Panc1 (cell line): ENCODE results near the gene LRRFIP2. TPM values are rescaled to one million over a fixed set of nuclear protein-coding genes. Genes with fewer than 3 reads are reported as not detected.

Experiments used
- ATAC-seq: fragments of 200-7000 bp; cut with Tn5 transposase; 2 replicates; pipeline ENCODE4 v1.9.1; 2020; ENCODE audit warnings: mild to moderate bottlenecking, moderate library complexity
- BruUV-seq: library from RNA; stranded (reverse); fragments of 400-500 nt; replicated peaks from 2 replicates; lab custom pipeline; 2021; lab: Mats Ljungman, UMichigan
- CTCF ChIA-PET: fragments of 300-600 bp; sonication (Branson Sonifier 250); formaldehyde crosslinking; loops from one replicate; lab custom pipeline; 2022; ENCODE audit warnings: antibody characterized with exemption; lab: Charles Lee
- POLR2A ChIA-PET: fragments of 300-600 bp; sonication (Branson Sonifier 250); formaldehyde crosslinking; loops from one replicate; lab custom pipeline; 2022; ENCODE audit warnings: antibody characterized with exemption; lab: Charles Lee
- DNase-seq: peaks from one replicate; pipeline ENCODE4 v3.0.0-alpha.2; 2010; ENCODE audit warnings: low read depth, low spot score
- H3K27ac ChIP-seq: 2 replicates; pipeline ENCODE4 v1.5.1; 2011; ENCODE audit warnings: mild to moderate bottlenecking, low read length, inconsistent platforms
- H3K27me3 ChIP-seq: fragments of 200-500 bp; sonication (Bioruptor generic); 2 replicates; pipeline ENCODE4 v1.6.0; 2014; ENCODE audit warnings: low read length, inconsistent platforms; ENCODE audit not compliant: control insufficient read depth, insufficient read depth
- H3K36me3 ChIP-seq: fragments of 200-500 bp; sonication (Bioruptor generic); 2 replicates; pipeline ENCODE4 v1.5.1; 2014; ENCODE audit warnings: inconsistent platforms, mild to moderate bottlenecking, low read length, moderate library complexity; ENCODE audit not compliant: control insufficient read depth, insufficient read depth
- H3K4me1 ChIP-seq: 2 replicates; pipeline ENCODE4 v1.5.1; 2011; ENCODE audit warnings: inconsistent platforms, mild to moderate bottlenecking, low read length, moderate library complexity; ENCODE audit not compliant: control insufficient read depth, insufficient read depth
- H3K4me3 ChIP-seq, 2 experiments: 2 replicates each; pipeline ENCODE4 v1.5.1; 2011 to 2012; ENCODE audit warnings: low read depth in 2 of 2, low read length in 2 of 2, mild to moderate bottlenecking in 2 of 2, inconsistent platforms in 1 of 2, moderate library complexity in 1 of 2
- H3K9me3 ChIP-seq: fragments of 200-500 bp; sonication (Bioruptor generic); 2 replicates; pipeline ENCODE4 v1.5.1; 2014; ENCODE audit warnings: low read depth, mild to moderate bottlenecking, inconsistent platforms, low read length, moderate library complexity; ENCODE audit not compliant: control insufficient read depth, insufficient read depth
- POLR2AphosphoS5 ChIP-seq: IDR thresholded peaks from 2 replicates; pipeline ENCODE4 v1.6.1; 2012; ENCODE audit warnings: mild to moderate bottlenecking, low read depth, low read length, moderate library complexity
- SIN3A ChIP-seq: IDR thresholded peaks from 2 replicates; pipeline ENCODE4 v1.6.1; 2012; ENCODE audit warnings: low read depth, mild to moderate bottlenecking, low read length, moderate library complexity, borderline replicate concordance; ENCODE audit not compliant: insufficient read depth
- TCF7L2 ChIP-seq: IDR thresholded peaks from 2 replicates; pipeline ENCODE4 v1.6.1; 2011; ENCODE audit warnings: mild to moderate bottlenecking, low read depth, low read length, inconsistent platforms
- in situ Hi-C: cut with HindIII; loops from 2 replicates; pipeline ENCODE4 v1.10.0; 2016; ENCODE audit warnings: low sequenced_read_pairs, low pct_unique_long_range_greater_than_20kb
- intact Hi-C: fragments of 100-400 bp; cut with micrococcal nuclease; formaldehyde crosslinking; loops from one replicate; pipeline ENCODE4 v1.10.0; 2022; ENCODE audit not compliant: unreplicated experiment
- total RNA-seq: library from RNA; stranded (reverse); gene quantifications from one replicate; pipeline ENCODE4 v1.2.1, GENCODE V29; 2021; ENCODE audit not compliant: unreplicated experiment
- TF ChIP-seq, protein P1 (sequence below): fragments of 450-650 bp; IDR thresholded peaks from 2 replicates; pipeline ENCODE4 v1.5.1; 2017; ENCODE audit warnings: mild to moderate bottlenecking
- TF ChIP-seq, protein P2 (sequence below), 2 experiments: IDR thresholded peaks; 2 replicates each; pipeline ENCODE4 v1.6.1; 2011 to 2012; ENCODE audit warnings: low read depth in 2 of 2, control low read depth in 1 of 2, low read length in 1 of 2, mild to moderate bottlenecking in 1 of 2, moderate library complexity in 1 of 2; ENCODE audit not compliant: insufficient read depth in 1 of 2

Gene LRRFIP2
- total RNA-seq, 1 experiment from 2014 or later: 32.3 TPM

DNA sequence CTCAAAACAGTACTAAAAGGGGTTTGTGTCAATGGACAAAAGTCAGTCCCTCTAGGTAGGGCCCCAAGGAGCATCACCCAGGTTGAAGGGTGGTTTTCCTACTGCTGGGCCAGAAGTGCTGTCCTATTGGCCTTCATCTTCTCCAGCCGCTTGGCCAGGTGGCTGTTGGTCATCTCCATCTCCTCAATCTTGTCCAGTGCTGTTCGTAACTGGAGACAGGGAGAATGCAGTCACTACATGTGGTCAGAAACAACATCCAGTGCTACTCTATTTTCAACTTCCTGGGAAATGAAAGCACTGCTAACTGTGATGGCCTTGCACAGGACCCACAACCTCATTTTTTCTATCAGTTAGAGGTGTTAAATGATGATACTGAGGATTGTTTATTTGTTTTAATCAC is 120.6 kb downstream of the LRRFIP2 start:
- BruUV-seq: no TSS peak
- H3K27ac ChIP-seq: no peak overlapping the region
- no peak for TF ChIP-seq POLR2AphosphoS5
- TF ChIP-seq, protein P1, sequence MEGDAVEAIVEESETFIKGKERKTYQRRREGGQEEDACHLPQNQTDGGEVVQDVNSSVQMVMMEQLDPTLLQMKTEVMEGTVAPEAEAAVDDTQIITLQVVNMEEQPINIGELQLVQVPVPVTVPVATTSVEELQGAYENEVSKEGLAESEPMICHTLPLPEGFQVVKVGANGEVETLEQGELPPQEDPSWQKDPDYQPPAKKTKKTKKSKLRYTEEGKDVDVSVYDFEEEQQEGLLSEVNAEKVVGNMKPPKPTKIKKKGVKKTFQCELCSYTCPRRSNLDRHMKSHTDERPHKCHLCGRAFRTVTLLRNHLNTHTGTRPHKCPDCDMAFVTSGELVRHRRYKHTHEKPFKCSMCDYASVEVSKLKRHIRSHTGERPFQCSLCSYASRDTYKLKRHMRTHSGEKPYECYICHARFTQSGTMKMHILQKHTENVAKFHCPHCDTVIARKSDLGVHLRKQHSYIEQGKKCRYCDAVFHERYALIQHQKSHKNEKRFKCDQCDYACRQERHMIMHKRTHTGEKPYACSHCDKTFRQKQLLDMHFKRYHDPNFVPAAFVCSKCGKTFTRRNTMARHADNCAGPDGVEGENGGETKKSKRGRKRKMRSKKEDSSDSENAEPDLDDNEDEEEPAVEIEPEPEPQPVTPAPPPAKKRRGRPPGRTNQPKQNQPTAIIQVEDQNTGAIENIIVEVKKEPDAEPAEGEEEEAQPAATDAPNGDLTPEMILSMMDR: no peak
- no peak for TF ChIP-seq TCF7L2
- TF ChIP-seq, protein P2, sequence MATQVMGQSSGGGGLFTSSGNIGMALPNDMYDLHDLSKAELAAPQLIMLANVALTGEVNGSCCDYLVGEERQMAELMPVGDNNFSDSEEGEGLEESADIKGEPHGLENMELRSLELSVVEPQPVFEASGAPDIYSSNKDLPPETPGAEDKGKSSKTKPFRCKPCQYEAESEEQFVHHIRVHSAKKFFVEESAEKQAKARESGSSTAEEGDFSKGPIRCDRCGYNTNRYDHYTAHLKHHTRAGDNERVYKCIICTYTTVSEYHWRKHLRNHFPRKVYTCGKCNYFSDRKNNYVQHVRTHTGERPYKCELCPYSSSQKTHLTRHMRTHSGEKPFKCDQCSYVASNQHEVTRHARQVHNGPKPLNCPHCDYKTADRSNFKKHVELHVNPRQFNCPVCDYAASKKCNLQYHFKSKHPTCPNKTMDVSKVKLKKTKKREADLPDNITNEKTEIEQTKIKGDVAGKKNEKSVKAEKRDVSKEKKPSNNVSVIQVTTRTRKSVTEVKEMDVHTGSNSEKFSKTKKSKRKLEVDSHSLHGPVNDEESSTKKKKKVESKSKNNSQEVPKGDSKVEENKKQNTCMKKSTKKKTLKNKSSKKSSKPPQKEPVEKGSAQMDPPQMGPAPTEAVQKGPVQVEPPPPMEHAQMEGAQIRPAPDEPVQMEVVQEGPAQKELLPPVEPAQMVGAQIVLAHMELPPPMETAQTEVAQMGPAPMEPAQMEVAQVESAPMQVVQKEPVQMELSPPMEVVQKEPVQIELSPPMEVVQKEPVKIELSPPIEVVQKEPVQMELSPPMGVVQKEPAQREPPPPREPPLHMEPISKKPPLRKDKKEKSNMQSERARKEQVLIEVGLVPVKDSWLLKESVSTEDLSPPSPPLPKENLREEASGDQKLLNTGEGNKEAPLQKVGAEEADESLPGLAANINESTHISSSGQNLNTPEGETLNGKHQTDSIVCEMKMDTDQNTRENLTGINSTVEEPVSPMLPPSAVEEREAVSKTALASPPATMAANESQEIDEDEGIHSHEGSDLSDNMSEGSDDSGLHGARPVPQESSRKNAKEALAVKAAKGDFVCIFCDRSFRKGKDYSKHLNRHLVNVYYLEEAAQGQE (IDR thresholded peaks at IDR 0.05; ENCODE audit: insufficient read depth in 1 of 2, low read depth in 2 of 2, low read length in 1 of 2): no peak
- TF ChIP-seq SIN3A: no peak
- ChIA-PET CTCF (no interaction called here), POLR2A (interaction anchor here (0.6 kb wide), 1 partner anchor 108 kb away, joined by 5 read pairs; no protein-coding TSS in a partner anchor)
- in situ Hi-C loops: no loop called here
- ATAC-seq (no peak), DNase-seq (no peak)
- H3K4me1 ChIP-seq: 0 out of 2 replicates have a peak, but pooled peaks cover 4% of the 10 kb centered on the region
- H3K27me3 ChIP-seq: no peaks in the 10 kb centered on the region
- H3K36me3 ChIP-seq: peaks cover 22% of the 10 kb centered on the region
- no peak overlapping the region for H3K4me3 ChIP-seq
- intact Hi-C loops: no loop called here
- no peaks in the 10 kb centered on the region for H3K9me3 ChIP-seq

DNA sequence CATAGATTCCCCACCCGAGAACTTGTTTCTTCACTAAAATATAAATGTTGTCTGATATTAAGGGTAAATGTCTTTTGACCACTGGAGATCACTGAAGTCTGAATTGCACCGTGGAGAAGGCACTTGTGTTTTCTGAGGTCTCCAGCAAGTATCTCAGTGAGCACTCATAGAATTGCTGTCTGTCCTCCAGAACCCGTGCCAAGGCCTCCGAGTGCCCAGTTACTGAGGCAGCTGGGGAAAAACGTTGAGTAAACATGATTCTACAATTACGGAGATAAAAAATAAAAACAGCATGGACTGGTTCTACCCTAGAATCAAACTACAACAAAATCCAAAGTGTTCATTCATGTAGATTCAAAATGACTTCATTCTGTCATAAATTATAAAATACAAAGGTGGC is 121.0 kb downstream of the LRRFIP2 start:
- Histone ChIP-seq H3K27me3 (no peaks in the 10 kb centered on the region), H3K36me3 (peaks cover 22% of the 10 kb centered on the region), H3K4me3 (no peak overlapping the region), H3K9me3 (no peaks in the 10 kb centered on the region), H3K27ac (no peak overlapping the region), H3K4me1 (0 out of 2 replicates have a peak, but pooled peaks cover 4% of the 10 kb centered on the region)
- in situ Hi-C loops: no loop called here
- CTCF ChIA-PET: no interaction called here
- DNase-seq (no peak), ATAC-seq (no peak)
- TF ChIP-seq POLR2AphosphoS5: no peak
- TF ChIP-seq, protein P1: no peak
- TF ChIP-seq TCF7L2: no peak
- no peak for TF ChIP-seq SIN3A
- TF ChIP-seq, protein P2 (IDR thresholded peaks at IDR 0.05; ENCODE audit: insufficient read depth in 1 of 2, low read depth in 2 of 2, low read length in 1 of 2): no peak
- intact Hi-C loops: no loop called here
- POLR2A ChIA-PET: no interaction called here
- TSS peak; percentile 84 for BruUV-seq
